ENCODE data around the gene MYO15B.

Gene MYO15B

GRCh38 chr17:75665981-75666380, 78.4 kb downstream of the MYO15B start:
- DNase-seq (ENCODE audit: low read depth in 2 of 2) = no peak

- DNase-seq (ENCODE audit: low read depth in 2 of 2) = peak; percentile 97 to 99
These were observed 79.6 kb downstream of the MYO15B start, which contains the start of the genes RECQL5 and SAP30BP for GRCh38 chr17:75666959-75667790. TSS of gene RECQL5 (minus strand) at chr17:75667154. CDS start at chr17:75666557, 597 bp downstream. TSS of gene SAP30BP (plus strand) at chr17:75667338. CDS start at chr17:75667373, 35 bp downstream.

GRCh38 chr17:75667825-75668224, 80.2 kb downstream of the MYO15B start:
- DNase-seq (ENCODE audit: low read depth in 2 of 2) = no peak

GRCh38 chr17:75668489-75668888, 80.9 kb downstream of the MYO15B start:
- DNase-seq (ENCODE audit: low read depth in 2 of 2) = no peak

- no peak for DNase-seq (ENCODE audit: low read depth in 2 of 2)
These were observed 83.3 kb downstream of the MYO15B start for GRCh38 chr17:75670868-75671267.

GRCh38 chr17:75672011-75672410, 84.4 kb downstream of the MYO15B start:
- DNase-seq (ENCODE audit: low read depth in 2 of 2) = no peak

- no peak for DNase-seq (ENCODE audit: low read depth in 2 of 2)
These were observed 85.9 kb downstream of the MYO15B start for GRCh38 chr17:75673487-75673886.
